CD4-positive, alpha-beta T cell (primary cell): Measurements from ENCODE around the gene CCDC85A. TPM values are rescaled to one million over a fixed set of nuclear protein-coding genes. Genes with fewer than 3 reads are reported as not detected.

Source experiments
- ATAC-seq: fragments of 200-7000 bp; cut with Tn5 transposase; one replicate; pipeline ENCODE4 v1.10.0; 2022; ENCODE audit warnings: mild to moderate bottlenecking; ENCODE audit not compliant: poor library complexity
- CTCF ChIA-PET: fragments of 350-600 bp; sonication (Branson Sonifier 250); formaldehyde crosslinking; loops from one replicate; lab custom pipeline; 2021; ENCODE audit warnings: antibody characterized with exemption, inconsistent platforms; lab: Charles Lee
- POLR2A ChIA-PET: fragments of 350-600 bp; sonication (Branson Sonifier 250); formaldehyde crosslinking; loops from one replicate; lab custom pipeline; 2021; ENCODE audit warnings: antibody characterized with exemption, inconsistent platforms; lab: Charles Lee
- DNase-seq, 14 experiments: peaks; one replicate each; pipeline ENCODE4 v3.0.0-alpha.2; 2013 to 2020; ENCODE audit warnings: mixed read lengths in 2 of 14
- H3K27ac ChIP-seq, 2 donors: one replicate each; pipeline versions ENCODE4 v1.5.1 to v1.7.0; 2013; ENCODE audit warnings: low read length in 2 of 2, low read depth in 1 of 2, mild to moderate bottlenecking in 1 of 2
- H3K27me3 ChIP-seq, 2 experiments: 1 replicate in 1 of 2; 2 replicates in 1 of 2; pipeline versions ENCODE4 v1.6.1 to v1.7.0; 2013; ENCODE audit warnings: low read length in 2 of 2, control low read depth in 1 of 2, mild to moderate bottlenecking in 1 of 2, moderate library complexity in 1 of 2; ENCODE audit not compliant: insufficient read depth in 2 of 2, control insufficient read depth in 1 of 2
- H3K36me3 ChIP-seq: one replicate; pipeline ENCODE4 v1.6.1; 2013; ENCODE audit warnings: low read length, control low read depth; ENCODE audit not compliant: insufficient read depth
- H3K4me1 ChIP-seq: one replicate; pipeline ENCODE4 v1.6.1; 2013; ENCODE audit warnings: low read length, control low read depth; ENCODE audit not compliant: insufficient read depth
- H3K4me3 ChIP-seq: one replicate; pipeline ENCODE4 v1.5.1; 2013; ENCODE audit warnings: mild to moderate bottlenecking, low read length, moderate library complexity
- H3K9me3 ChIP-seq, 2 experiments: 1 replicate in 1 of 2; 2 replicates in 1 of 2; pipeline versions ENCODE4 v1.6.1 to v1.7.0; 2013; ENCODE audit warnings: low read length in 2 of 2, mild to moderate bottlenecking in 2 of 2, control low read depth in 1 of 2, moderate library complexity in 1 of 2; ENCODE audit not compliant: control insufficient read depth in 1 of 2, insufficient read depth in 1 of 2
- H3K27ac Mint-ChIP-seq: one replicate; pipeline ENCODE4 v1.8.0; 2020; ENCODE audit warnings: mixed read lengths
- H3K27me3 Mint-ChIP-seq: one replicate; pipeline ENCODE4 v1.8.0; 2021; ENCODE audit warnings: mixed read lengths
- H3K36me3 Mint-ChIP-seq: one replicate; pipeline ENCODE4 v1.8.0; 2021; ENCODE audit warnings: low read depth, mixed read lengths
- H3K4me1 Mint-ChIP-seq: one replicate; pipeline ENCODE4 v1.8.0; 2021; ENCODE audit warnings: low read depth, mixed read lengths
- H3K4me3 Mint-ChIP-seq: one replicate; pipeline ENCODE4 v1.8.0; 2020; ENCODE audit warnings: mild to moderate bottlenecking, mixed read lengths
- H3K9me3 Mint-ChIP-seq: one replicate; pipeline ENCODE4 v1.8.0; 2020; ENCODE audit warnings: mixed read lengths
- intact Hi-C, 2 experiments: fragments of 100-400 bp; cut with DNase I in 1 of 2; cut with micrococcal nuclease in 1 of 2; formaldehyde crosslinking; loops; one replicate each; pipeline versions ENCODE4 v1.15.1 to v1.9.0; 2023 to 2025; cut with DNase I, micrococcal nuclease
- total RNA-seq, 174 experiments: library from RNA in 2 of 174; stranded (reverse) in 2 of 174; gene quantifications; one replicate each; pipeline ENCODE4 v1.2.3 and lab custom pipeline; 2021 to 2026
- TF ChIP-seq, protein P1 (sequence below): fragments of 200-600 bp; IDR thresholded peaks from one replicate; pipeline ENCODE4 v1.8.0; 2022; ENCODE audit warnings: antibody characterized with exemption, mild to moderate bottlenecking

Gene CCDC85A
- total RNA-seq, 2 experiments from 2014 or later: not detected

DNA sequence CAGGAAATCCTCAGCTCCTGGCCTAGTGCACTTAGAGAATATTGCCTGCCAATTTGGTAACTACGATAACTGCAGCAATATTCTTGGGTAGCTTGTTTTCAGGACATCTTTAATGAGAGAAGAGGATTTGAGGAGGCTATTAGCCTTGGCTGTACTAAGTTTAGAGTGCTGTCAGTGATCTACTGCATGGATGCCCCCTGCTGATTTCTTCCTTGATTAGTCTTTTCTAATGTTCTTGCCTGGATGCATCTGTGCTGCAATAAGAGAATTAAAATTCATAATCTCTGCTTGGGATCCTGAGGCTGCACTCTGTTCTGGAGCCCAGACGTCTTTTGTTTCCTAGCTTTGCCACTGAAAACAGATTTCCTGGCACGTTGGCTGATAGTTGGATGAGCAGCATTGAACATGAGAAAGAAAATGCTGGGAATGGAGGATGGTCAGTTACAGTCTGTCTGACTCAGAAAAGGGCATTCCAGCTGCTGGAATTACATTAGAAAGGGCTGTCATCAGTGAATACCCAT is 115.4 kb downstream of the CCDC85A start:
- no peaks in the 10 kb centered on the region for H3K36me3 Mint-ChIP-seq
- no peak overlapping the region for H3K4me3 ChIP-seq
- H3K9me3 Mint-ChIP-seq: peaks cover under 1% of the 10 kb centered on the region
- TF ChIP-seq, protein P1, sequence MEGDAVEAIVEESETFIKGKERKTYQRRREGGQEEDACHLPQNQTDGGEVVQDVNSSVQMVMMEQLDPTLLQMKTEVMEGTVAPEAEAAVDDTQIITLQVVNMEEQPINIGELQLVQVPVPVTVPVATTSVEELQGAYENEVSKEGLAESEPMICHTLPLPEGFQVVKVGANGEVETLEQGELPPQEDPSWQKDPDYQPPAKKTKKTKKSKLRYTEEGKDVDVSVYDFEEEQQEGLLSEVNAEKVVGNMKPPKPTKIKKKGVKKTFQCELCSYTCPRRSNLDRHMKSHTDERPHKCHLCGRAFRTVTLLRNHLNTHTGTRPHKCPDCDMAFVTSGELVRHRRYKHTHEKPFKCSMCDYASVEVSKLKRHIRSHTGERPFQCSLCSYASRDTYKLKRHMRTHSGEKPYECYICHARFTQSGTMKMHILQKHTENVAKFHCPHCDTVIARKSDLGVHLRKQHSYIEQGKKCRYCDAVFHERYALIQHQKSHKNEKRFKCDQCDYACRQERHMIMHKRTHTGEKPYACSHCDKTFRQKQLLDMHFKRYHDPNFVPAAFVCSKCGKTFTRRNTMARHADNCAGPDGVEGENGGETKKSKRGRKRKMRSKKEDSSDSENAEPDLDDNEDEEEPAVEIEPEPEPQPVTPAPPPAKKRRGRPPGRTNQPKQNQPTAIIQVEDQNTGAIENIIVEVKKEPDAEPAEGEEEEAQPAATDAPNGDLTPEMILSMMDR: no peak
- DNase-seq: no peak
- H3K9me3 ChIP-seq: no peaks in the 10 kb centered on the region
- no peaks in the 10 kb centered on the region for H3K4me1 ChIP-seq
- no peaks in the 10 kb centered on the region for H3K27me3 ChIP-seq
- no peak overlapping the region for H3K27ac ChIP-seq
- no peak overlapping the region for H3K4me3 Mint-ChIP-seq
- ChIA-PET CTCF (no interaction called here), POLR2A (no interaction called here)
- no peaks in the 10 kb centered on the region for H3K36me3 ChIP-seq
- H3K4me1 Mint-ChIP-seq: no peaks in the 10 kb centered on the region
- H3K27me3 Mint-ChIP-seq: no peaks in the 10 kb centered on the region
- no peak overlapping the region for H3K27ac Mint-ChIP-seq
- intact Hi-C loops: no loop called here
- ATAC-seq: no peak

DNA sequence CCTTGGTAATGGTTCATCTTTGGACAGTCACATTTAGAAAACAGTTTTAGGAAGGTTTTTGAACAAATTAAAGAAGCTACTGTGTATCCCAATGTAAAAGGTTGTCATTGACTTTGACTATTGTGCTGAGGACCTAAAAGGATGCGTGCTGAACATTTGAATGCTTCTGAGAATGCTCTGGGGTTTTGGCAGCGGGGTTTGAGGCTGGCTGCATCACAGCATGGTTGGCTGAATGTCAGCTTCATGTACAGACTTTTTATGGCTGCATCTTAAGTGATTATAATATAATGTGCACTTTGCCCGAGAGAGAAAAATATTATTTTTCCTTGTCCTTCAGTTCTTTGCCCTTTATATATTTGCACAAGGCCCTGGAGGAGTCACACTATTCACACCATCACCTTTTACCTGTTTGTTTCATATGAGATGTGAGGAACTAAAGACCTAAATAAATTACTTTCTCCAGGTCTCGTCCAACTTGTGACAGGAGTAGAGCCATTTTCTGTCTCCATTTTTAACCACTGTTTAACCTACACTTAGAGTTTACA is 125.9 kb downstream of the CCDC85A start:
- Histone ChIP-seq H3K4me3 (no peak overlapping the region), H3K27me3 (no peaks in the 10 kb centered on the region), H3K9me3 (no peaks in the 10 kb centered on the region), H3K36me3 (no peaks in the 10 kb centered on the region), H3K4me1 (no peaks in the 10 kb centered on the region), H3K27ac (no peak overlapping the region)
- Mint-ChIP-seq H3K27me3 (no peaks in the 10 kb centered on the region), H3K27ac (no peak overlapping the region), H3K4me3 (no peak overlapping the region), H3K4me1 (no peaks in the 10 kb centered on the region), H3K36me3 (no peaks in the 10 kb centered on the region), H3K9me3 (peaks cover 6% of the 10 kb centered on the region)
- ATAC-seq (no peak), DNase-seq (no peak)
- ChIA-PET POLR2A (no interaction called here), CTCF (no interaction called here)
- TF ChIP-seq, protein P1: no peak
- intact Hi-C loops: no loop called here

DNA sequence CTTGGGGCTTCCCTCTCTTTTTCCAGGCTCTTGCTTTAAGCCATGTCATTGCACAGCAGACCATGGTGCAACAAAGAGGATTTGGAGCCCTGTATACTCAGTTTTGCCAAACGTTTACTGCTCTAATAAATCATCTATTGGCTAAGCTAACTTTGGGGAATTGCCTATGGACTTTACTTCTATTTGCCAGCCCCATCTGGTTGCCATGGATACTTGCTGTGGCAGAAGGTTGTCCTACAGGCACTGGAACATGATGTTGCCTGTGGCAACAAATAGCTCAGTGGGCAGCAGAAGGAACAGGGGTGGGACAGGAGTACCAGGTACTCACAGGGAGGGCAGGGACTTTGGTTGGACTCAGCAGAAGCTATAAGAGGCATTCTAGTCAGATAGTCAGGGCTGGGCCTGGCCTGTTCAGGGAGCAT is 129.7 kb downstream of the CCDC85A start:
- POLR2A ChIA-PET: no interaction called here
- H3K4me3 Mint-ChIP-seq: no peak overlapping the region
- H3K27me3 ChIP-seq: no peaks in the 10 kb centered on the region
- H3K9me3 Mint-ChIP-seq: peaks cover 3% of the 10 kb centered on the region
- TF ChIP-seq, protein P1: no peak
- no peaks in the 10 kb centered on the region for H3K9me3 ChIP-seq
- H3K4me1 Mint-ChIP-seq: no peaks in the 10 kb centered on the region
- ATAC-seq: no peak
- no peaks in the 10 kb centered on the region for H3K27me3 Mint-ChIP-seq
- H3K36me3 ChIP-seq: no peaks in the 10 kb centered on the region
- H3K4me1 ChIP-seq: no peaks in the 10 kb centered on the region
- intact Hi-C loops: no loop called here
- H3K27ac ChIP-seq: no peak overlapping the region
- H3K27ac Mint-ChIP-seq: no peak overlapping the region
- DNase-seq: no peak
- CTCF ChIA-PET: no interaction called here
- no peaks in the 10 kb centered on the region for H3K36me3 Mint-ChIP-seq
- no peak overlapping the region for H3K4me3 ChIP-seq
